ENCODE measurements around the gene SH2D3C.

Gene SH2D3C

GRCh38 chr9:127796852-127797370, 18.4 kb upstream of the SH2D3C start:
- no peak for TF ChIP-seq GATA3 (IDR thresholded peaks at IDR 0.05; ENCODE audit: low read depth, low read length)
- no peak for TF ChIP-seq GATA2 (IDR thresholded peaks at IDR 0.05; ENCODE audit: low read depth, low read length)

- TF ChIP-seq GATA3 (IDR thresholded peaks at IDR 0.05; ENCODE audit: low read depth, low read length) = no peak
- TF ChIP-seq GATA2 (IDR thresholded peaks at IDR 0.05; ENCODE audit: low read depth, low read length) = no peak
Measured at GRCh38 chr9:127796225-127796813, 17.9 kb upstream of the SH2D3C start.

- TF ChIP-seq GATA3 (IDR thresholded peaks at IDR 0.05; ENCODE audit: low read depth, low read length) = no peak
- TF ChIP-seq GATA2 (IDR thresholded peaks at IDR 0.05; ENCODE audit: low read depth, low read length) = no peak
Measured at GRCh38 chr9:127794001-127794791, 15.7 kb upstream of the SH2D3C start.

- no peak for TF ChIP-seq GATA3 (IDR thresholded peaks at IDR 0.05; ENCODE audit: low read depth, low read length)
- TF ChIP-seq GATA2 (IDR thresholded peaks at IDR 0.05; ENCODE audit: low read depth, low read length) = no peak
Measured at GRCh38 chr9:127793093-127793708, 14.7 kb upstream of the SH2D3C start.

GRCh38 chr9:127792417-127793031, 14.1 kb upstream of the SH2D3C start:
- TF ChIP-seq GATA3 (IDR thresholded peaks at IDR 0.05; ENCODE audit: low read depth, low read length) (no peak), GATA2 (IDR thresholded peaks at IDR 0.05; ENCODE audit: low read depth, low read length) (no peak)

GRCh38 chr9:127791085-127791484, 12.6 kb upstream of the SH2D3C start:
- TF ChIP-seq GATA3 (IDR thresholded peaks at IDR 0.05; ENCODE audit: low read depth, low read length) (no peak), GATA2 (IDR thresholded peaks at IDR 0.05; ENCODE audit: low read depth, low read length) (no peak)

GRCh38 chr9:127790094-127790855, 11.8 kb upstream of the SH2D3C start:
- TF ChIP-seq GATA2 (IDR thresholded peaks at IDR 0.05; ENCODE audit: low read depth, low read length) = no peak
- TF ChIP-seq GATA3 (IDR thresholded peaks at IDR 0.05; ENCODE audit: low read depth, low read length) = no peak

GRCh38 chr9:127789179-127789578, 10.7 kb upstream of the SH2D3C start:
- TF ChIP-seq GATA2 (IDR thresholded peaks at IDR 0.05; ENCODE audit: low read depth, low read length) (no peak), GATA3 (IDR thresholded peaks at IDR 0.05; ENCODE audit: low read depth, low read length) (no peak)

- TF ChIP-seq GATA3 (IDR thresholded peaks at IDR 0.05; ENCODE audit: low read depth, low read length) (no peak), GATA2 (IDR thresholded peaks at IDR 0.05; ENCODE audit: low read depth, low read length) (no peak)
Measured at GRCh38 chr9:127788337-127789011, 10.0 kb upstream of the SH2D3C start.

GRCh38 chr9:127786773-127787104, 8.3 kb upstream of the SH2D3C start:
- TF ChIP-seq GATA3 (IDR thresholded peaks at IDR 0.05; ENCODE audit: low read depth, low read length) (no peak), GATA2 (IDR thresholded peaks at IDR 0.05; ENCODE audit: low read depth, low read length) (no peak)

GRCh38 chr9:127785933-127786772, 7.7 kb upstream of the SH2D3C start, which contains the start of gene CDK9:
Gene CDK9 (plus strand): TSS chr9:127786034. CDS start chr9:127786149, 115 bp downstream.
- TF ChIP-seq GATA3 (IDR thresholded peaks at IDR 0.05; ENCODE audit: low read depth, low read length) (no peak), GATA2 (IDR thresholded peaks at IDR 0.05; ENCODE audit: low read depth, low read length) (no peak)

Measured in SH-SY5Y (cell line).